Measurements from ENCODE around the gene MAMDC2. TPM values are rescaled to one million over a fixed set of nuclear protein-coding genes. Genes with fewer than 3 reads are reported as not detected.
"Not testable (repeated sequence)": the region's sequence is repeated elsewhere in the genome, so short reads cannot be mapped to it uniquely, and the experiment has no call there.

Gene MAMDC2
- total RNA-seq, 6 experiments from 2014 or later = 4.0 to 16.6 (median 13.9) TPM

DNA sequence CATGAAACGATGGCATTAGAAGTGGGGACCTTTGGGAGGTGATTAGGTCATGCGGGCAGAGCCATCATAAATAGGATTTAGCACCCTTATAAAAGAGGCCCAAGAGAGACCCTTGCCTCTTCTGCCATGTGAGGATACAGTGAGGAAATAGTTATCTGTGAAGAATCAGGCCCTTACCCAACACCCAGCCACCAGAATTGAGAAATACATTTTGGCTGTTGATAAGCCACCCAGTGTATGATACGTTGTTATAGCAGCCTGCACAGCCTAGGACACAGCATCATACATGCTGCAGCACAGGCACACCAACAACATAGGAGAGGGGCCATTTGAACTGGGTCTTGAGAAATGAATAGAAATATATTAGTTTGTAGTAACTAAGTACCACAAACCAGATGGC, 8.0 kb upstream of the MAMDC2 start:
- no peak overlapping the region for H3K4me3 Mint-ChIP-seq
- H3K4me1 Mint-ChIP-seq (ENCODE audit: low read depth) = peaks cover 30% of the 10 kb centered on the region
- peaks cover 14% of the 10 kb centered on the region for H3K36me3 Mint-ChIP-seq (ENCODE audit: low read depth)
- peaks cover 13% of the 10 kb centered on the region for H3K9me3 Mint-ChIP-seq
- TF ChIP-seq, protein P1, sequence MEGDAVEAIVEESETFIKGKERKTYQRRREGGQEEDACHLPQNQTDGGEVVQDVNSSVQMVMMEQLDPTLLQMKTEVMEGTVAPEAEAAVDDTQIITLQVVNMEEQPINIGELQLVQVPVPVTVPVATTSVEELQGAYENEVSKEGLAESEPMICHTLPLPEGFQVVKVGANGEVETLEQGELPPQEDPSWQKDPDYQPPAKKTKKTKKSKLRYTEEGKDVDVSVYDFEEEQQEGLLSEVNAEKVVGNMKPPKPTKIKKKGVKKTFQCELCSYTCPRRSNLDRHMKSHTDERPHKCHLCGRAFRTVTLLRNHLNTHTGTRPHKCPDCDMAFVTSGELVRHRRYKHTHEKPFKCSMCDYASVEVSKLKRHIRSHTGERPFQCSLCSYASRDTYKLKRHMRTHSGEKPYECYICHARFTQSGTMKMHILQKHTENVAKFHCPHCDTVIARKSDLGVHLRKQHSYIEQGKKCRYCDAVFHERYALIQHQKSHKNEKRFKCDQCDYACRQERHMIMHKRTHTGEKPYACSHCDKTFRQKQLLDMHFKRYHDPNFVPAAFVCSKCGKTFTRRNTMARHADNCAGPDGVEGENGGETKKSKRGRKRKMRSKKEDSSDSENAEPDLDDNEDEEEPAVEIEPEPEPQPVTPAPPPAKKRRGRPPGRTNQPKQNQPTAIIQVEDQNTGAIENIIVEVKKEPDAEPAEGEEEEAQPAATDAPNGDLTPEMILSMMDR (IDR thresholded peaks at IDR 0.05) = no peak
- DNase-seq = no peak
- H3K27me3 Mint-ChIP-seq (ENCODE audit: insufficient read depth) = peaks cover 2% of the 10 kb centered on the region
- no peak overlapping the region for H3K27ac Mint-ChIP-seq

DNA sequence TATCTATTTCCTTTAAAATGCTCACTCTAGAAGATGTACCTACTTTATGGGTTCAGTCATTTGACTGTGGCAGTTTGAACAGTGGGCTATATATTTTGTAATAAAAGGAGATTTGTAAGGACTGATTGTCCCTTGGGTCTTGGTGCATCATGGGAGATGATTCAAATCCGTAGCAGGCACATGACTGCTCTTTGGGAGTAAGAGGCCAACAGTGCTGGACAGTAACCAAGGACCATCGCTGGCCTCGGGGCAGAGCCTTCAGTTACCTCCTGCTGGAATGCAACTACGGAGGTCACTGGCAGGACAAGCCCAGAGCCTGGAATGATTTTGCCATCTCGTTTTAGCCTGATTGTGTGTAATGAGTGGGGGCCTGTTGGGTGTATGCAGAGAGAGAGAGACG, 7.0 kb upstream of the MAMDC2 start:
- Mint-ChIP-seq H3K27ac (no peak overlapping the region), H3K4me3 (no peak overlapping the region), H3K27me3 (ENCODE audit: insufficient read depth) (peaks cover 2% of the 10 kb centered on the region), H3K36me3 (ENCODE audit: low read depth) (peaks cover 8% of the 10 kb centered on the region), H3K4me1 (ENCODE audit: low read depth) (peaks cover 21% of the 10 kb centered on the region), H3K9me3 (peaks cover 7% of the 10 kb centered on the region)
- no peak for DNase-seq
- TF ChIP-seq, protein P1 (IDR thresholded peaks at IDR 0.05) = no peak

DNA sequence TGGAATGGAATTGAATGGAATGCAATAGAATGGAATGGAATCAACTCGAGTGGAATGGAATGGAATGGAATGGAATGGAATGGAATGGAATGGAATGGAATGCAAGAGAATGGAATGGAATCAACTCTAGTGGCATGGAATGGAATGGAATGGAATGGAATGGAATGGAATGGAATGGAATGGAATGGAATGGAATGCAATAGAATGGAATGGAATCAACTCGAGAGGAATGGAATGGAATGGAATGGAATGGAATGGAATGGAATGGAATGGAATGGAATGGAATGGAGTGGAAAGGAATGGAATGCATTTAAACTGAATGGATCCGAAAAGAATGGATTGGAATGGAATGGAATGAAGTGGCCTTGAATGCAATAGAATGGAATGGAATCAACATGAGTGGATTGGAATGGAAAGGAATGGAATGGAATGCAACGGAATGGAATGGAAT, 5.5 kb upstream of the MAMDC2 start:
- not testable (repeated sequence) for H3K4me3 Mint-ChIP-seq; H3K36me3 Mint-ChIP-seq (ENCODE audit: low read depth); H3K9me3 Mint-ChIP-seq; DNase-seq; H3K27ac Mint-ChIP-seq; H3K27me3 Mint-ChIP-seq (ENCODE audit: insufficient read depth)
- H3K4me1 Mint-ChIP-seq (ENCODE audit: low read depth) = peaks cover 29% of the 10 kb centered on the region

- Mint-ChIP-seq H3K4me3 (no peak overlapping the region), H3K36me3 (ENCODE audit: low read depth) (peaks cover 8% of the 10 kb centered on the region), H3K4me1 (ENCODE audit: low read depth) (peaks cover 48% of the 10 kb centered on the region), H3K27me3 (ENCODE audit: insufficient read depth) (peaks cover 2% of the 10 kb centered on the region), H3K9me3 (peaks cover 7% of the 10 kb centered on the region), H3K27ac (no peak overlapping the region)
- TF ChIP-seq, protein P1 (IDR thresholded peaks at IDR 0.05) = no peak
- DNase-seq = no peak
Observed at GRCh38 chr9:70040376-70040903, 3.2 kb upstream of the MAMDC2 start.

DNA sequence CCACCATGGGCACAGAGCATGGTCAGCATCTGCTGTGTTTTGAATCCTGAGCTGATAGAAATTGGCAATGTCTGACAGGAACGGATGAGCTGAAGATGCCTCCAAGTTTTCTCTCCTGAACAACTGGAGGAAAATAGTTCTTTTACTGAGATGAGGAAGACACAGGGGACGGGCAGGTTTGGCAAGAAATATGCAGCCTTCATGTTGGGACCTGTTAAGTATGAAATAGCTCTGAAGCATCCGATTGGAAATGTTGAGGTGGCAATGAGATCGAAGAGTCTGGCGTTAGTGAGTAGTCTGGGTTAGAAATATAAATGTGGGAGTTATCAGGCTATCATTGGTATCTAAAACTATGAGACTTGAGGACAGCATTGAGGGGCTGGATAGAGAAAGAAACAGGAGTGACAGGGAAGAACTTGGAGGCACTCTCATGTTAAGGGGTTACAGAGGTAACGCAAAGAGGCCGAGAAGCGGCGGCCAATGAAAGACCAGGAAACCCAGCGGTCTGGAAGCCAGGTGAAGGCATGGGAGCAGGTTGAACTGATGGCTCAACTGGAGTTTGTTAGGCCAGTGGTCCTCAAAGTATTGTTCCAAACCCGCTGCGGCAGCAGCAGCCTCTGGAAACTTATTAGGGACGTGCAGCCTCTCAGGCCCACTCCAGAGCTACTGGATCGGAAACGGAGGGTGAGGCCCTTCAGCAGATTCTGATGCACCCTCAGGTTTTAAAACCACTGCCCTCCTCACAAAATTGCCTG, 1.0 kb upstream of the MAMDC2 start:
- Mint-ChIP-seq H3K4me1 (ENCODE audit: low read depth) (peaks cover 53% of the 10 kb centered on the region), H3K9me3 (peaks cover 7% of the 10 kb centered on the region), H3K27me3 (ENCODE audit: insufficient read depth) (peaks cover 2% of the 10 kb centered on the region), H3K4me3 (peak overlapping the region; percentile 89; the same call in 1 of the 2 replicates), H3K27ac (no peak overlapping the region), H3K36me3 (ENCODE audit: low read depth) (peaks cover 4% of the 10 kb centered on the region; the same call in 1 of the 2 replicates)
- TF ChIP-seq, protein P1 (IDR thresholded peaks at IDR 0.05) = no peak
- DNase-seq = no peak

DNA sequence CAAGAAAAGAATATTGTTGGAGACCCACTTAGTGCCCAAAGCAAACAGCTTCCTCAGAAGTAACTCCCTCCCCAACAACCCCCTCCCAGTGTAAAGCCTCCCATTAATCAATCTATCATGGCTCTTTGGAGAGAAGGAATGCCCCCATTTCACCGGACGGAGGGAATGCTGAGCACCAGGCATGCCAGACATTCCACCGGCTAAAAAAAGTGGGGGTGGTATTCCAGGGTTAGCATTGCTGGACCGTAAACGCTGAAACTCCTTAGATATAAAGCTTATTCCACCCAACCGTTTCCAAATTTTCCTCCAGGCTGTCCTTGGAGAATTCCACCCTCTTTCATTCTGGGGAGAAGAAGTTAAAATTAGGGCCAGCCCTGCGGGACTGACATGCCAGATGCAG, 363 bp upstream of the MAMDC2 start:
- H3K27me3 Mint-ChIP-seq (ENCODE audit: insufficient read depth) = peaks cover 2% of the 10 kb centered on the region
- peaks cover under 1% of the 10 kb centered on the region; the same call in 1 of the 2 replicates for H3K36me3 Mint-ChIP-seq (ENCODE audit: low read depth)
- H3K27ac Mint-ChIP-seq = no peak overlapping the region

More for the DNA sequence above, 363 bp upstream of the MAMDC2 start:
- Mint-ChIP-seq H3K9me3 (peaks cover 2% of the 10 kb centered on the region), H3K4me3 (peak overlapping the region; percentile 89), H3K4me1 (ENCODE audit: low read depth) (peaks cover 47% of the 10 kb centered on the region)
- TF ChIP-seq, protein P1 (IDR thresholded peaks at IDR 0.05) = no peak
- DNase-seq = no peak
